Measurements from ENCODE around the gene RTEL1.

The RTEL1 gene

DNA sequence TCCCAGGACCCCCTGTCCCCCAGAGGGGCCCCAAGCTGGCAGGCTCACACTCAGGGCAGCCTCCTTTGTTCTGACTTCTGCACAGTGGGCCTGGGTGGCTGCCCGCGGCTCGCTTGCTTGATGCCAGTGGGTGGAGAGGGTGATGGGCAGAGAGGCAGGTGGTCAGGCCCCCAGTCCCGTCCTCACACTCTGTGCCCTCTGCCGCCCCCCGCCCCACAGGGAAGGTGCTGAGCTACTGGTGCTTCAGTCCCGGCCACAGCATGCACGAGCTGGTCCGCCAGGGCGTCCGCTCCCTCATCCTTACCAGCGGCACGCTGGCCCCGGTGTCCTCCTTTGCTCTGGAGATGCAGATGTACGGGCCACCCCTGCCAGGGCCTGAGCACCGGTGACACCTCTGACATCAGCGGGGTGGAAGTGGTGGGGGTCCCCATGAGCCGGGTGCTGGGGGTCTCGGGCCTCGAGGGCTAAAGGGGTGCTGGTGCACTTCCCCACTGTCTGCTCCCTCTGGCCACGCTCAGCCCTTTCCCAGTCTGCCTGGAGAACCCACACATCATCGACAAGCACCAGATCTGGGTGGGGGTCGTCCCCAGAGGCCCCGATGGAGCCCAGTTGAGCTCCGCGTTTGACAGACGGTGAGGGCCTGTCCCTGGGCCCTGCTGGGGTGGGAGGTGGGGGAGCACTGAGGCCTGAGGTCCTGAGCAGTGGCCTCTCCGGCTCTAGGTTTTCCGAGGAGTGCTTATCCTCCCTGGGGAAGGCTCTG is 29.5 kb downstream of the RTEL1 start:
- DNase-seq (ENCODE audit: low read depth, low spot score): no peak

DNA sequence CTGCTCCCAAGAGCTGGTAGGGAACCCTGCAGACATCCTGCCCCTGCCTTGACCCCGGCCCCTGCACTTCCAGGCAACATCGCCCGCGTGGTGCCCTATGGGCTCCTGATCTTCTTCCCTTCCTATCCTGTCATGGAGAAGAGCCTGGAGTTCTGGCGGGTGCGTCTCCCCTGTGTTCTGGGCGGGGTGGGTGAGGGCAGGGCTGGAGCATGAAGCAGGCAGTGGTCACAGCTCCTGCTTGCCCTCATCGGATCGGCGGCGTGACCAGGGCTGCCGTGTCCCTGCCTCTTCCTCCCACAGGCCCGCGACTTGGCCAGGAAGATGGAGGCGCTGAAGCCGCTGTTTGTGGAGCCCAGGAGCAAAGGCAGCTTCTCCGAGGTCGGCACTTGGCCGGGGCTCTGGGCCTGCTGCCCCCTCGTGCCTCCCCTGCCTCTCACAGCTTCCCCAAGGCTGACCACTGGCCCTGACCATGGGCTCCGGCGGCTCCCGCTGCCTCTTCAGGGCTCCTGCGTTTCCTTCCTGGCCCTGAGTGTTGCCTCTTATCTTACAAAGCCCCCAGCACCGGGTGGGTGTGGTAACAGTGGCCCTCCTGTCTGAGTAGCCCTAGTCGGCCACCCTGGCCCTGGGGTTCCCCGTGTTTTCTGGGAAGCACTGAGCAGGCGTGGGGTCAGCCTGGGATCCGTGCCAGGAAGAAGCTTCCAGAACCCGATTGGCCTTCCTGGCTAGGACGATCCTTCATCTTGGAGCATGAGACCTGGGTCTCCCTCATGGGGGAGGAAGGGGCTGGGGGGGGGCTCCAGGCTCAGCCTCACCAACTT is 30.3 kb downstream of the RTEL1 start:
- no peak for DNase-seq (ENCODE audit: low read depth, low spot score)

DNA sequence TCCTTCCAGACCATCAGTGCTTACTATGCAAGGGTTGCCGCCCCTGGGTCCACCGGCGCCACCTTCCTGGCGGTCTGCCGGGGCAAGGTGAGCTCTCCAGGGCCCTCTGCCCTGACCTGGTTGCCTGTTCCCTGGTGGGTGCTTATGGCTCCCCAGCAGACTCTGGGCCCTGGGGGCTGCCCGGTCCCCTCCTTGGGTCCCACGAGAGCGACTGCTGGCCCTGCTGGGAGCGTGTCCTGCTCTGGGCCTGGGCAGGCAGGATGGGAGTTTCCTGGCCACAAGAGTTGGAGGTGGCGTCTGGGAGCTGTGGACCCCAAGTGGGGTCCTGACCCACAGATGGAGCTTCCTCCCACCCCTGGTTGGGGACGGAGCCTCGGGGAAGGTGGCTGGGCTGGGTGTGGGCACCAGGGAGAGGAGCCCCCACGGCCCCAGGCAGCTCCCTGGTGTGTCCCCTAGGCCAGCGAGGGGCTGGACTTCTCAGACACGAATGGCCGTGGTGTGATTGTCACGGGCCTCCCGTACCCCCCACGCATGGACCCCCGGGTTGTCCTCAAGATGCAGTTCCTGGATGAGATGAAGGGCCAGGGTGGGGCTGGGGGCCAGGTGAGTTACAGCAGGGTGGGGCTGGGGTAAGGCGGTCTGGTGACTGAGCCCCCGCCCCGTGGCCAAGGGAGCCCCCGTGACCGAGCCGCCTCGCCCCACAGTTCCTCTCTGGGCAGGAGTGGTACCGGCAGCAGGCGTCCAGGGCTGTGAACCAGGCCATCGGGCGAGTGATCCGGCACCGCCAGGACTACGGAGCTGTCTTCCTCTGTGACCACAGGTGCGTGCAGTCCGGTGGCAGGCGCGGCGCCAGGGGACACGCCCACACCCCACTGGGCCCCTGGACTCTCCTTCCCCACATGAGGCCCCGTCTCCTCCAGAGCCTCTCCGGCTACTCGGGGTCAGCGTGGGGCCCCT is 31.2 kb downstream of the RTEL1 start:
- no peak for DNase-seq (ENCODE audit: low read depth, low spot score)

DNA sequence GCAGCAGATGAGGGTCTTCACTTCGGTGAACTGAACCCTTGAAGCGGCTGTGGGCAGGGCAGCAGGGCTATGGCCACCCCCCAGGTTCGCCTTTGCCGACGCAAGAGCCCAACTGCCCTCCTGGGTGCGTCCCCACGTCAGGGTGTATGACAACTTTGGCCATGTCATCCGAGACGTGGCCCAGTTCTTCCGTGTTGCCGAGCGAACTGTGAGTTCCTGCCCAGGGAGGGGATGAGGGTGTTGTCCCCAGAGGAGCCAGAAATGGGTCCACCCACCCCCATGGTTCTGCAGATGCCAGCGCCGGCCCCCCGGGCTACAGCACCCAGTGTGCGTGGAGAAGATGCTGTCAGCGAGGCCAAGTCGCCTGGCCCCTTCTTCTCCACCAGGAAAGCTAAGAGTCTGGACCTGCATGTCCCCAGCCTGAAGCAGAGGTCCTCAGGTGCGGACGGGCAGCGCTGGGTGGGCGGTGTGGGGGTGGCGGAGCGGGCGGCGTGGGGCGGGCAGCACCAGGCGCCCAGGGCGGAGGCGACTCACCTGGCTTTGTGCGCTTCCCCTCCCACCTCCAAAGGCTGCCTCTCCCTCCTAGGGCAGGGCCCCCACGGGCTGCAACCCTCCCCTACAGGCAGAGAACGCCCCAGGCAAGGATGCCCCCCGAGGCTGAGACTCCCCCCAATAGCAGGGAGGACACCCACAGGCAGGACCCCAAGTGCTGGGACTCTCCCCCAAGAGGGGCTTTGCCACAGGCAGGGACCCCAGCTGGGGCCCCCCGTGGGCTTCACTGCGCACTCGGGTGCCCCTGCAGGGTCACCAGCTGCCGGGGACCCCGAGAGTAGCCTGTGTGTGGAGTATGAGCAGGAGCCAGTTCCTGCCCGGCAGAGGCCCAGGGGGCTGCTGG is 32.1 kb downstream of the RTEL1 start:
- DNase-seq (ENCODE audit: low read depth, low spot score): no peak

DNA sequence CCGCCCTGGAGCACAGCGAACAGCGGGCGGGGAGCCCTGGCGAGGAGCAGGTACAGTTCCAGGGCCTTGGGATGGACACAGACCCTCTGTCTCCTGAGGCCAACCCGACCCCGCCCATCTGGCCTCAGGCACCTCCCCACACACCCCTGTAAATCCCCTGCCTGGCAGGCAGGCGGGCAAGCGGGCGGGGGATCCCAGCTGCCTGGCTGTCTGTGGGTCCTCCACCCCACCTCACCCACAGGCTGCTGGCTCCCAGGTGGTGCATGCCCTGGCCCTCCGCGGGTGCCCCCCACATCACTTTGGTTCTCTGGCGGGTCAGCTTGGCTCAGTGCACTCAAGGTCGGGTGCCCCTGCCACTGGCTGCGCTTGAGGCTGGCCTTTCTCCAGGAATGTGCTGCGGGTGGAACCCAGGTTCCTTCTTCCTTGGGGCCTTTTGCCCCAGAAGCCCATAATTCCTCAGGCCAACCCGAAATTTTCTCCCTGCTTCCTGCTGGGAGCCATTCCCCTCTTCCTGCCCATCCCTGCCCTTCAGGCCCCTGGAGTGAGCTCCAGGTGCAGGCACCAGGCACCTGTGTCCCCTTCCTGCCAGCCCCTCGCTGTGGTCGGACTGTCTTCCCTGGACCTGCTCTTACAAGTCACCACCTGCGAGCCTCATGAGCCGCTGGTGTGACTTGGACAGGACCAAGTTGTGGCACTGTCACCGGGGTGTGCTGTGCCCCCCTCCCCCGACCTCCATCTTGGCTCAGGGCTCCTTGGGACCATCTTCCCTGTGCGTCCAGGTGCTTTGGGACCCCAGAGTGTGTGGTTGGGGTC is 33.0 kb downstream of the RTEL1 start:
- no peak for DNase-seq (ENCODE audit: low read depth, low spot score)

DNA sequence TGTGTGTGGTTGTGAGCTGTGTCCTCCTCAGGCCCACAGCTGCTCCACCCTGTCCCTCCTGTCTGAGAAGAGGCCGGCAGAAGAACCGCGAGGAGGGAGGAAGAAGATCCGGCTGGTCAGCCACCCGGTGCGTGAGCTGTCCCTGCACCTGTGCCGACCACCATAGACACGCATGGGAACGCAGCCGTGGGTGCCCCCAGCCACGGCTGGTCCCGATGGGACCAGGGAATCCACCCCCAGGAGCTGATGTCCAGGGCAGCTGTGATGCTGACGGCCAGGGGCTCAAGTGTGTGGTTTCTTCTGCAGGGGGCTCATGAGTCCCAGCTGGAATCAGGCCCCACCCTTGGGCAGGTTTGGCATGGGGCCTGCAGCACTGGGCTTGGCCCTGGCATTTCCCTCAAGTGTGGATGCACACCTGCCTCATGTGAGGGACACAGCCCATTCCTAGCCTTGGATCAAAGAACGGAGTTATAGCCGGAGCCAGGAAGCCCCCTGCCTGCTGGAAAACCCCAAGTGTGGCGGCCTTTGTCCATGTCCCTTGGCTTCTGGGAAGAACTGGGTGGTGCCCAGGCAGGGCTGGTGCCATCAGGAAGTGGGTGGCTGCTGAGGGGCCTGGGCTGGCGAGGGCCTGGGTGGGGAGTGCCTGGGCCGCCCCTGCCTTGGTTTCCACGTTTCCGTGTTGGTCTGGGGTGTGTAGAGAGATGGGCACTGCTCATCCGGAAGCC is 33.8 kb downstream of the RTEL1 start:
- no peak for DNase-seq (ENCODE audit: low read depth, low spot score)

DNA sequence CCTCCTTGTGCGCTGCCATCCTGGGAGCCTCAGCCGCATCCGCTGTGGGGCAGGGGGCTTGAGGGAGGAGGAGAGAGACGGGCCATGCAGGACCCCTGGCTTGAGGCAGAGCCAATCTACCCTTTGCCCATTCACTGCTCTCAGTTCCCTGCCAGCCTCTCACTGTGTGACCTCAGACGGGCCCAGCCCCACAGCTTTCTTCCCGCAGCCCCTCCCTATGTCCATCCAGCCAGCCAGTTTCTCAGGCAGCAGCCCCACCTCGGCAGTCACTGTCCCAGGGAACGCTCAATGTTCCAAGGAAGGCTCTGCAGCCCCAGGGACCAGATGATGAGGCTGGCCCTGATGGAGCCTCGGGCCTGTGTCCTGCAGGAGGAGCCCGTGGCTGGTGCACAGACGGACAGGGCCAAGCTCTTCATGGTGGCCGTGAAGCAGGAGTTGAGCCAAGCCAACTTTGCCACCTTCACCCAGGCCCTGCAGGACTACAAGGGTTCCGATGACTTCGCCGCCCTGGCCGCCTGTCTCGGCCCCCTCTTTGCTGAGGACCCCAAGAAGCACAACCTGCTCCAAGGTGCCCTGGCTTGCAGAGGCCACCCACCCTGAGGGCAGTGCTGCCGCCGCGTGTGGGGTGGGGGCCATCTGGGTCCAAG is 34.4 kb downstream of the RTEL1 start:
- no peak for DNase-seq (ENCODE audit: low read depth, low spot score)

DNA sequence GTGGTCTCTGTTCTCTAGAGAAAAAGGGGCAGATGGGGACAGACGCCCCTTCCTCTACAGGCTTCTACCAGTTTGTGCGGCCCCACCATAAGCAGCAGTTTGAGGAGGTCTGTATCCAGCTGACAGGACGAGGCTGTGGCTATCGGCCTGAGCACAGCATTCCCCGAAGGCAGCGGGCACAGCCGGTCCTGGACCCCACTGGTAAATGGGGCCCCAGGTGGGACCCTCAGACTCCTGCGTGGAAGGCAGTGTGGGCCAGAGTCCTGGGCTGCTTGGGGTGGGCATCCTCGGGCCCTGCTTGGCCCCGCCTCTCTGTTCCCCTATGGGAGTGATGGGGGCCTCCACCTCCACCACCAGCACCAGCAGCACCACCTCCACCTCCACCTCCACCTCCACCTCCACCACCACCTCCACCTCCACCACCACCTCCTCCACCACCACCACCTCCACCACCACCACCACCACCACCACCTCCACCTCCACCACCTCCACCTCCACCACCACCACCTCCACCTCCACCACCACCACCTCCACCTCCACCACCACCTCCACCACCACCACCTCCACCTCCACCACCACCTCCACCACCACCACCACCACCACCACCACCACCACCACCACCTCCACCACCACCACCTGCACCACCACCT is 35.1 kb downstream of the RTEL1 start:
- no peak for DNase-seq (ENCODE audit: low read depth, low spot score)

DNA sequence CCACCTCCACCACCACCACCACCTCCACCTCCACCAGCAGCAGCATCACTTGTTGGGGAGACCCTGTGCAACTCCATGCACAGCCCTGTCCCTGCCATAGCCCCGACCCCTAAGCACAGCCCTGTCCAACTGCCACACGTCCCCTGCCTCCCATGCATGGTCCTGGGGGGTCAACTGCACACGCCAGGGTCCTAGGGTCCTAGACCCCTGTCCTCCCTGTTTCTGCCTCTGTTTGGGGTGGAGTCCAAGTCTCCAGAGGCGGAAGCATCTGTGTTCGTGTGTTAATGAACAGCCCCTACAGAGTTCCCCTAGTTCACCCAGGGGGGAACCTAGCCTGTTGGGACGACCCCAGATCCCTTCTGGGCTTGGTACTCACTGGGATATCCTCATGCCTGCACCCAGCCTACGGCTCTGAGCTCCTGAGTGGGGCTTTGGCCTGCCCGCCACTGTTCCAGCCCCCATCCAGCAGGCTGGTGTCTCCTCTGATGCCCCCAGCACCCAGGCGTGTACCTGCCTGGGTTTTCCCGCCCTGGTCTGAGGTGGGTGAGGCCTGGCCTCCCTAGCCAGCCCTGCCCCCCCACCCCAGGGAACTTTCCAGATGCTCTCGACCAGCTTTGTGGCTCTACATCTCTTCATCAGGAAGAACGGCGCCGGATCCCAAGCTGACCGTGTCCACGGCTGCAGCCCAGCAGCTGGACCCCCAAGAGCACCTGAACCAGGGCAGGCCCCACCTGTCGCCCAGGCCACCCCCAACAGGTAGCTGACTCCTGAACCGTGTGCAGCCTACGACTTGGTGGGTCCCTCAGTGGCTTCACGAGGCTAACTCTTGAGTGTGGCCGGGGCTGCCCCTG is 35.8 kb downstream of the RTEL1 start:
- no peak for DNase-seq (ENCODE audit: low read depth, low spot score)

DNA sequence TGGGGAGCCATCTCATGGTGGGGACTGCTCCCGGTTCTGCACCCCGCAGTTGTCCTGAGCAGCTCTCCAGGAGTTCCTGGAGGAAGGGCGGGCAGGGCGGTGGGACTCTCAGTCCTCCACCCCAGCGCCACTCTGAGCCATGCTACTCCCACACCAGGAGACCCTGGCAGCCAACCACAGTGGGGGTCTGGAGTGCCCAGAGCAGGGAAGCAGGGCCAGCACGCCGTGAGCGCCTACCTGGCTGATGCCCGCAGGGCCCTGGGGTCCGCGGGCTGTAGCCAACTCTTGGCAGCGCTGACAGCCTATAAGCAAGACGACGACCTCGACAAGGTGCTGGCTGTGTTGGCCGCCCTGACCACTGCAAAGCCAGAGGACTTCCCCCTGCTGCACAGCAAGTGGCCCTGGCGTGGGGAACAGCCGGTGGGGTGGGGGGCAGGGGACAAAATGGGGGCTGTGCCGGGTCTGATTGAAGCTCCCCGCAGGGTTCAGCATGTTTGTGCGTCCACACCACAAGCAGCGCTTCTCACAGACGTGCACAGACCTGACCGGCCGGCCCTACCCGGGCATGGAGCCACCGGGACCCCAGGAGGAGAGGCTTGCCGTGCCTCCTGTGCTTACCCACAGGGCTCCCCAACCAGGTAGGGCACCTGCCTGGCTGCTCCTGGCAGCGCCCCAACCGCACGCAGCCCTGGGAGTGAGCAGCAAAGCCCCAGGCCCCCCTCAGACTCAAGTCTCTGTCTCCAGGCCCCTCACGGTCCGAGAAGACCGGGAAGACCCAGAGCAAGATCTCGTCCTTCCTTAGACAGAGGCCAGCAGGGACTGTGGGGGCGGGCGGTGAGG is 36.7 kb downstream of the RTEL1 start:
- no peak for DNase-seq (ENCODE audit: low read depth, low spot score)

DNA sequence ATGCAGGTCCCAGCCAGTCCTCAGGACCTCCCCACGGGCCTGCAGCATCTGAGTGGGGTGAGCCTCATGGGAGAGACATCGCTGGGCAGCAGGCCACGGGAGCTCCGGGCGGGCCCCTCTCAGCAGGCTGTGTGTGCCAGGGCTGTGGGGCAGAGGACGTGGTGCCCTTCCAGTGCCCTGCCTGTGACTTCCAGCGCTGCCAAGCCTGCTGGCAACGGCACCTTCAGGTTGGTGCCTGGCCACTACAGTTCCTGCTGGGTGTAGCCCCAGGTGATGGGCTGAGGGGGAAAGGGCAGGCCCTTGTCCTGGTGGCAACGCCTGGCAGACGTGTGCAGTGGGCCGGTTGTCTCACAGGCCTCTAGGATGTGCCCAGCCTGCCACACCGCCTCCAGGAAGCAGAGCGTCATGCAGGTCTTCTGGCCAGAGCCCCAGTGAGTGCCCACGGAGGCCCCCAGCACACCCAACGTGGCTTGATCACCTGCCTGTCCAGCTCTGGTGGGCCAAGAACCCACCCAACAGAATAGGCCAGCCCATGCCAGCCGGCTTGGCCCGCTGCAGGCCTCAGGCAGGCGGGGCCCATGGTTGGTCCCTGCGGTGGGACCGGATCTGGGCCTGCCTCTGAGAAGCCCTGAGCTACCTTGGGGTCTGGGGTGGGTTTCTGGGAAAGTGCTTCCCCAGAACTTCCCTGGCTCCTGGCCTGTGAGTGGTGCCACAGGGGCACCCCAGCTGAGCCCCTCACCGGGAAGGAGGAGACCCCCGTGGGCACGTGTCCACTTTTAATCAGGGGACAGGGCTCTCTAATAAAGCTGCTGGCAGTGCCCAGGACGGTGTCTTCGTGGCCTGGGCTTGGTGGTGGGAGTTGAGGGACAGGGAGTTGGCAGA is 37.6 kb downstream of the RTEL1 start:
- no peak for DNase-seq (ENCODE audit: low read depth, low spot score)

DNA sequence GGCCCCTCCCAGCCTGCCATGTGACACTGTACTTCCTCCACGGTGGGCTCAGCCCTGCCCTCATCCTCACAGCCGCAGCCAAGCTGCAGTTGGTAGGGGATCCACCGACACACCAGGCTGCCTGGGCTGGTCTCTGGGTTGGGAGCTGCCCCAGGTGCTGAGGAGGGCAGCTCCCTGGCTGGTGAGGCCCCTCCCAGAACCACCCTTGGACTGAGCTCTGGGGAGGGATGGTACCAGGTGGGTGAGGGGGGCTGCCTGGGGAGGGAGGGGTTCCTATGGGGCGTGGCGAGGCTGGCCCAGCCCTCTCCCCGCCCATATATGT is 38.2 kb downstream of the RTEL1 start:
- no peak for DNase-seq (ENCODE audit: low read depth, low spot score)

DNA sequence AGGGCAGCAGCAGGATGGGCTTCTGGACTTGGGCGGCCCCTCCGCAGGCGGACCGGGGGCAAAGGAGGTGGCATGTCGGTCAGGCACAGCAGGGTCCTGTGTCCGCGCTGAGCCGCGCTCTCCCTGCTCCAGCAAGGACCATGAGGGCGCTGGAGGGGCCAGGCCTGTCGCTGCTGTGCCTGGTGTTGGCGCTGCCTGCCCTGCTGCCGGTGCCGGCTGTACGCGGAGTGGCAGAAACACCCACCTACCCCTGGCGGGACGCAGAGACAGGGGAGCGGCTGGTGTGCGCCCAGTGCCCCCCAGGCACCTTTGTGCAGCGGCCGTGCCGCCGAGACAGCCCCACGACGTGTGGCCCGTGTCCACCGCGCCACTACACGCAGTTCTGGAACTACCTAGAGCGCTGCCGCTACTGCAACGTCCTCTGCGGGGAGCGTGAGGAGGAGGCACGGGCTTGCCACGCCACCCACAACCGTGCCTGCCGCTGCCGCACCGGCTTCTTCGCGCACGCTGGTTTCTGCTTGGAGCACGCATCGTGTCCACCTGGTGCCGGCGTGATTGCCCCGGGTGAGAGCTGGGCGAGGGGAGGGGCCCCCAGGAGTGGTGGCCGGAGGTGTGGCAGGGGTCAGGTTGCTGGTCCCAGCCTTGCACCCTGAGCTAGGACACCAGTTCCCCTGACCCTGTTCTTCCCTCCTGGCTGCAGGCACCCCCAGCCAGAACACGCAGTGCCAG is 38.7 kb downstream of the RTEL1 start, which contains the start of gene TNFRSF6B:
TNFRSF6B (plus strand) TSS at position 25 of the 729 bp plus-strand sequence; CDS start at position 141, 116 bp downstream.
- DNase-seq (ENCODE audit: low read depth, low spot score): no peak

DNA sequence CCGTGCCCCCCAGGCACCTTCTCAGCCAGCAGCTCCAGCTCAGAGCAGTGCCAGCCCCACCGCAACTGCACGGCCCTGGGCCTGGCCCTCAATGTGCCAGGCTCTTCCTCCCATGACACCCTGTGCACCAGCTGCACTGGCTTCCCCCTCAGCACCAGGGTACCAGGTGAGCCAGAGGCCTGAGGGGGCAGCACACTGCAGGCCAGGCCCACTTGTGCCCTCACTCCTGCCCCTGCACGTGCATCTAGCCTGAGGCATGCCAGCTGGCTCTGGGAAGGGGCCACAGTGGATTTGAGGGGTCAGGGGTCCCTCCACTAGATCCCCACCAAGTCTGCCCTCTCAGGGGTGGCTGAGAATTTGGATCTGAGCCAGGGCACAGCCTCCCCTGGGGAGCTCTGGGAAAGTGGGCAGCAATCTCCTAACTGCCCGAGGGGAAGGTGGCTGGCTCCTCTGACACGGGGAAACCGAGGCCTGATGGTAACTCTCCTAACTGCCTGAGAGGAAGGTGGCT is 39.3 kb downstream of the RTEL1 start:
- DNase-seq (ENCODE audit: low read depth, low spot score): no peak

Data from brain pericyte (primary cell).